Kidney tubule cell (primary cell): Measurements from ENCODE around the gene SLC19A1.

Source experiments
- DNase-seq: peaks from one replicate; pipeline ENCODE4 v3.0.0-alpha.2; 2018; ENCODE audit warnings: low spot score

The SLC19A1 gene

DNA sequence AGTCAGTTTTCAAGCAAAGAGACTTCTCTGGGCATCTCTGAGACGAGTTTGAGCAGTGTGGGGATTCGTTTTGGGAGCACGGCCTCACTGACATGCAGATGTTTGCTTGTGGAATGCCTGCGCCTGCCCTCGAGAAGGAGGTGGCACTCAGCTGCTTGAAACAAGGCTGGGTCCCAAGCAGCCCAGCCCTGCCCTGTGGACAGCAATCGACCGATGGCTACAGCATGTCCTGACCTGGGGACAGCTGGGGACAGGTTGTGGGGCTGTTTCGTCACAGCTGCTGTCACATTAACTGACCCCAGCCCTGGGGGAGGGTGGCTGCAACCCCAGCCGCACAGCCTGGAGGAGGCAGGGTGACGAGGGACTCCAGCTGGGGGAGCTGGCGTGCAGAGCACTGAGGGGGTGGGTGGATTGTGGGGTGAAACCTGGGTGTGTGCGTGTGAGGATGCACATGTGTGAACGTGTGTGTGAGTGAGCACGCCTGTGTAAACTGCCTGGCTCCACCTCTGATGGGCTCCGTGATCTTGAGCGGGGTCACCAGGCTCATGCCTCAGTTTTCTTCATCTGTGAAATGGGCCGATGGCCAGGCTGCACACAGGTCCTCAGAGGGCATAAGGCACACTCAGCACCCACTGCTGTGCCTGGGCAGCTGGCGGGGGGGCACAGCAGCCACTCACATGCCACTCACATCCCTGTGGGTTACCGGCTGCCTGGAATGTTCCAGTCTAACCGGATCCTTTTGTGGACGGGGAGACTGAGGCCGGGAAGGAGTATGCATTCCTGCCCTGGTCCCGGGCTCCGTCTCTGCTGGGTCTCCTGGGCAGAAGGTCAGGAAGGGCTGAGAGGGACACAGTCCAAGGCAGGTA lies 87.9 kb downstream of the SLC19A1 start:
- no peak for DNase-seq

DNA sequence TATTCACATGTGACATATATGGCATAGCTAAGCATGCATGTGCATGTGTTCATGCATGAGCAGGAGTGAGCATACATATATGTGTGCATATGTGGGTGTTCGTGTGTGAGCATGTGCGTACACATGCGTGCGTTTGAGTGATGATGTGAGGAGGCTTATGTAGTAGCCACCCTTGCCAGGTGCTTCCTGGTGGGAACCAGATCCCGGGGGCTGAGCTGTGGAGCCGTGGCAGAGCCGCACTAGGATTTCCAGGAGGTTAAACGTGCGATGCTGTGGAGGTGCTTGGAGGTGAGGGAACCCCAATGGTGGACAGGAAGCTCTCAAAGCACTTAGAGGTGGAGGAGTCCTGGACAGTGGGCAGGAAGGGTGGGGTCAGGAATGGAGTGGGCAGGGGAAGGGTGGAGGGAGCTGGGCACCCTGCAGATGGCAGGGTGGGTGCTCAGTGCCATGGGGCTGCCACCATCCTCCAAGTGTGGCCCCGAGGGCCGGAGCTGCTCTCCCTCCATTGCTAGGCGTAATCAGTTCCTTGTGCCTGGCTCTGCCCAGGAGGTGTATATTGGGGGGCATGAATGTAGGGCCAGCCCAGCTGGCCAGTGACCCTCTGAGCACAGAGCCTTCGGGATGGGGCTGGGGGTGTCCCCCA lies 88.8 kb downstream of the SLC19A1 start:
- no peak for DNase-seq

DNA sequence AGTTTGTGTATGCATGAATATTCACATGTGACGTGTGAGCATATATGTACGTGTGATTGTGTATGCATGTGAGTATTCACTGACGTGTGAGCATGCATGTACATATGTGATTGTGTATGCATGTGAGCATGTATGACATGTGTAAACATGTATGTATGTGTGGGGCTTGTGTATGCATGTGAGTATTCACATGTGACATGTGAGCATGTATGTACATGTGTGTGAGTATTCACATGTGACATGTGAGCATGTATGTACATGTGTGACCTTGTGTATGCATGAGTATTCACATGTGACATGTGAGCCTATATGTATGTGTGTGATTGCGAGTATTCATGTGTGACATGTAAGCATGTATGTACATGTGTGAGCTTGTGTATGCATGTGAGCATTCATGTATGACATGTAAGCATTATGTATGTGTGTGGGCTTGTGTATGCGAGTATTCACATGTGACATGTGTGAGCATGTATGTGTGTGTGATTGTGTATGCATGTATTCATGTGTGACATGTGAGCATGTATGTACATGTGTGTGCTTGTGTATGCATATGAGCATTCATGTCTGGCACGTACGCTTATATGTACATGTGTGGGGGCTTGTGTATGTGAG lies 89.4 kb downstream of the SLC19A1 start:
- DNase-seq: no peak

DNA sequence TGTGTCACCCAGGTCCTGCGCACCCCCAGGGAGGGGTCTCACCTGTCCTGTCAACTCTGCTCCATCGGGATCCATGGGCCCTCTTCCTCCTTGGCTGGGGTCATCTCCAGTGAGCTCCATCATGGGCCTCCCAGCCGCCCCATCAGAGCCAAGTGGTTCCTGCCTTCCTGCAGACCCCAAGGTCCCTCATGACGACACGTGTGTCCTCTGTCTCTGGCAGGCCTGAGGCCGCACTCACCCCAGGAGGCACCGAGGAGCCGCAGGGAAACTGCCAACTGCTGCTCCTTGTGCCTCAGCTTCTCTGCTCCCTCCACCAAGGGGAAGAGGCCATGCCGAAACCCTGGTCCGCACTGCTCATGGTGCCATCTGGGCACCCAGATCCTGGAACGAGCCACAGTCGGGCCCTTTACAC lies 90.5 kb downstream of the SLC19A1 start:
- DNase-seq: no peak

DNA sequence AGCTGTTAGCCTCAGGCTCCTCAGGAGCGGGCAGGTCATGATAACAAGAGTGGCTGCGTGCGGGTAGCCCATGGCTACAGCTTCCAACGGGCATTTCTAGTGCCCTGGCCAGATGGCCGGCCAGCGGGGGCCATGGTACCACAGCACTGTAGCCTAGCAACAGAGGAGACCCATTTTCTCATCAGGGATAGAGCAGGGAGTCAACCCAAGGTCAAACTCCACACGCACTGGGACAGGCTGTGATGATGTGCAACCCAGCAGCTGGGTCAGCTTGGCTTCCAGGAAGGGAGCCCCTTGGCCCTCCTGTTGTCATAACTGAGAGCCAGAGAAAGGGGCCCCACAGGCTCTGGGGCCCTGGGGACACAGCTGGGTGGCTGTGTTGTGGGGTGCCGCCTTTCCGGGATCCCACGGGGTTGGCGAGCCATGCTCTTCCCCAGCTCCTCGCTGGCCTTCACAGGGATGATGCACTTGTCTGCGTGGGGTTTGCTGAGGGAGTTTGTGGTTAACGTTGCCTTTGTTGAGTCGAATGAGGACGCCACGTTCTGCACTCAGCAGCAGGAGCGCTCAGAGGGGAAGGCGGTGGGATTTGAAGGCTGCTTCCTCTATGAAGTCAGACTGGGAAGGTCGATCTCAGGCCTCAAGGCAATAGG lies 91.0 kb downstream of the SLC19A1 start:
- DNase-seq: no peak

DNA sequence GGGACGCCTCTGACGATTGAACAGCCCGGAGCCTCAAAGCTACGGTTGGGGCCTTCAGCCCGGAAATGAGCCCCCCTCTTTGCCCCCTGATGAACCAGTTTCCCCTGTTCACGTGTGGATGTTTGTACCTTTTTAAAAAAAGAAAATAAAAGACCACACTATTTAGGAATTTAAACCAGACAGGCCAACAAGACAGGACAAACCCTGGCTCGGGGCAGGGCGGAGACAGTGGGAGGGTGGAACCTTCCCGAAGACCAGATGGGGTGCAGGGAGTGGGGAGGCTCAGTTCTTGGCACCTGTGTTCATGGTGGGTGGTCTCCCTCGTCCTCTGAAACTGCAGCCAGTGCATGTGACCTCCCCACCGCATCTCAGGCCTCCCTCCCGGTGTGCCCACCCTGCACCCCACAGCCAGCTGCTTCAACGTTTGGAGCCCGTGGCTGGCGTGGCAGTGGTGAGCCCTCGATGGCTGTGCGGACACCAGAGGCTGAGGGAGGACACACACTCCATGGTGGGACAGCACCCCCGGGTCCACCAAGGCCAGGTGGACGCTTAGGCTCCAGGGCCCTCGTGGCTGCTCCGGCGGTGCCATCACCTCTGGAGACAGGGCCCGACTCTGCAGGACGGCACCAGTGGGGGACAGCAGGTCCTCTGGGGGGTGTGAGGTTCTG lies 91.7 kb downstream of the SLC19A1 start:
- DNase-seq: no peak

DNA sequence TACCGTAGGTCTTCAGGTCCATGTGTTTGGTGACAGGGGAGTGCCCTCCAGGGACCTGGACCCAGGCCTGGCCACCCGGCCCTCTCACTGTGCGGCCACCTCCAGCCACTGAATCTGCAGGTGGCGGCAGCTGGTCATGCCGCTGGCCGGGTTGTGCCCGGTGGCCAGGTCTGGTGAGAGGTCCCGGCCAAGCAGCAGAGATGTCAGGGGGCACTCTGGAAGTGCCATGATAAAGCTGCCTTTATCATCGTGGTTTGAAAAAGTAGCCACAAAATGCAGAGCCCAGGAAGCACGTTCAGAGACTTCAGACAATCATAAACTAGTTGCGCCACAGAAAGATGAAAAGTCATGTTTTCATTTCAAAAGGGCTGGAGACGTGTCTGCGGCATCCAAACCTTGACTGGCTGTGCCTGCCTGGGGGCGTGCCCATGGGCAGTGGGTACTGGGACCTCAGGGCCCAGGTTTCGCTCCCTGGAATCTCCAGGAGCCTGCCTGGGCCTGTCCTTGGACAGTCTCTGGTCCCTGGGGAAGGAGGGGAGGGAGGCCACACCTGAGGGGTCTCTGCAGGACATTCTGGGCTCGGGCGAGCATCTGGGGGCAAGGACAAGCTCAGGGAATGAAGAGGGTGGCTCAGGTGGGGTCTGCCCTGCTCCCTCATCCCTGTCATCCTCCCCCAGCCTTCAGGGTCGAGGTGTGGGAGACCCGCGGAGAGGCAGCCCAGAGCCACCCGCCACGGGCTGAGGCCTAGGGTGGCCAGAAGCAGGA lies 92.4 kb downstream of the SLC19A1 start:
- no peak for DNase-seq

DNA sequence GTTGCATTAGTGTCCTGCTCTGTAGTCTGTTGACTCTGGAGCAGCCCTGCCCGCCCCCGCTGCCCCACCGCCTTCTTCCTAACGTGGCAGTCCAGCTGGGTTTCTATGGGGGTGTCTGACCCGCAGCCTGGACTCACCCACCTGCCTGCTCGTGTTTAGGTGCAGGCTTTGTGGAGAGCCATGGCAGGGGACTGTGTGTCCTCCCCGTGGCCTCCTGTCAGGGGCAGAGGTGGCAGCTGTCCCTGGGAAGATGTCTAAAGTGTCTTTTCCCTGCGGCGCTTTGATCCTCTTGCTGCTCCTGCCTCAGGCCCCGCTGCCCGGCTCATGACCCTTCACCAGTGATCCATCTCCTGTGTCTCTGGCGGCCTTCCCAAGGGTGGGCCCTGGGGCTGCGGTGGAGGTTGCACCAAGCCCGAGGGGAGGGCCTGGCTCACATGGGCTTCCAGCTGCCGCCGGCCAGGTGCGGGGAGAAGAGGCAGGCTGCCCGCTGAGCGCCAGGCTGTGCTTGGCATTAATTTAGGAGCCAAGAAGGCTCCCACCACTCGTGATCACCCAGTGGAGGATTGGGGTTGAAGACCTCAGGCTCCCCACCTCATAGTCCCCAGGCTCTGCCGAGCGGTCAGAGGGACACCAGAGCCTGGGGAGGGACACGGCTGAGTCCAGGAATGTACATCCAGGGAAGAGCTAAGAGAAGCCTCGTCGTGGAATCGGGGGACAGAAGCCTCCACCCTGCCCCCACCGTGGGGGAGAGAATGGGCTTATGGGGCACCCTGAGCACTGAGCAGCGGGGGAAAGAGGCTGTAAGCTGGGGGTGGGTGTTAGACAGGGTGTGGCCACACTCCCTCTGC lies 93.2 kb downstream of the SLC19A1 start:
- DNase-seq: no peak

DNA sequence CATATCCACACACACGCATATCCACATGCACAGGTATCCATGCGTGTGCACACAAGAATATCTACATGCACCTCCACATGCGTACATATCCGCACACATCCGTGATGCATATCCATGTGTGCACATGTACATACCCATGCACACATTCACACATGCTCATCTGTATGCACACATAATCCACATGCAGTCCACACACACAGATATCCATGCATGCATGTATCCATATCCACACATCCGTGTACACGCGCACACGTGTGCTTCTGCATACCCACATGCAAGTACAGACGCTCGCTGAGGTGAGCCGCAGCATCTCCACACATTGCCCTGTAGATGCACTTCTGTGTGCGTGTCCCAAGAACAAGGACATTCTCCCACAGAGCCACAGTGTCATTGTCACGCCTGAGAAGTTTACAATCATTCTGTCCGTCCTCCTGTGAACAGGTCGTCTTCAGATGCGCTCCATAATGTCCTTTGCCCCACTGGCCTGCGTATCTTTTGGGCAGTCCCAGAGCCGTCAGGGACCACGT lies 93.9 kb downstream of the SLC19A1 start:
- no peak for DNase-seq
